GM12874 (cell line): ENCODE data around the gene SMCO4.

Experiments
- TF ChIP-seq, protein P1 (sequence below): IDR thresholded peaks from 2 replicates; pipeline ENCODE4 v1.5.1; 2011; ENCODE audit warnings: low read depth, mild to moderate bottlenecking, control low read depth, low read length, moderate library complexity; ENCODE audit not compliant: insufficient read depth

The SMCO4 gene

DNA sequence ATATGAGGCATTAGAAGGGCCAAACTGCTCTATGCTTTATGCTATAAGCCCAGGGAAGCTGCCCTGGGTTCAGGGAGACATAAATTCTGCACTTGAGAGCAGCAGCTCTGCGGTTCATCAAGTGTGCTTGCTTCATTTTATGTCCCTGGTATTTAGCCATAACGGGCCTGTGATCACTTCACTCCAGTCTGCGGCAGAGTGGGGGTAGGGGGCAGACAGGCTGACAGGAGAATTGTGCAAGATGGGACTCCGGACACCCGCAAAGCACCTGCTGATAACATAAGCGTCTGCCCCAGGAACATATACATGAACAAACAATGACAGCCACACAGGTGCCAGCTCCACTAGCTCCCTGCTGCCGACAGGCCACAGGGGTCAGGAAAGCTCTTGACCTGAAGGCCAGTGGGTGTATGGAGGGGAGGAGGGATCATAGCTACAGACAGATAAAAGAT is 56.1 kb downstream of the SMCO4 start:
- TF ChIP-seq, protein P1, sequence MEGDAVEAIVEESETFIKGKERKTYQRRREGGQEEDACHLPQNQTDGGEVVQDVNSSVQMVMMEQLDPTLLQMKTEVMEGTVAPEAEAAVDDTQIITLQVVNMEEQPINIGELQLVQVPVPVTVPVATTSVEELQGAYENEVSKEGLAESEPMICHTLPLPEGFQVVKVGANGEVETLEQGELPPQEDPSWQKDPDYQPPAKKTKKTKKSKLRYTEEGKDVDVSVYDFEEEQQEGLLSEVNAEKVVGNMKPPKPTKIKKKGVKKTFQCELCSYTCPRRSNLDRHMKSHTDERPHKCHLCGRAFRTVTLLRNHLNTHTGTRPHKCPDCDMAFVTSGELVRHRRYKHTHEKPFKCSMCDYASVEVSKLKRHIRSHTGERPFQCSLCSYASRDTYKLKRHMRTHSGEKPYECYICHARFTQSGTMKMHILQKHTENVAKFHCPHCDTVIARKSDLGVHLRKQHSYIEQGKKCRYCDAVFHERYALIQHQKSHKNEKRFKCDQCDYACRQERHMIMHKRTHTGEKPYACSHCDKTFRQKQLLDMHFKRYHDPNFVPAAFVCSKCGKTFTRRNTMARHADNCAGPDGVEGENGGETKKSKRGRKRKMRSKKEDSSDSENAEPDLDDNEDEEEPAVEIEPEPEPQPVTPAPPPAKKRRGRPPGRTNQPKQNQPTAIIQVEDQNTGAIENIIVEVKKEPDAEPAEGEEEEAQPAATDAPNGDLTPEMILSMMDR: no peak

DNA sequence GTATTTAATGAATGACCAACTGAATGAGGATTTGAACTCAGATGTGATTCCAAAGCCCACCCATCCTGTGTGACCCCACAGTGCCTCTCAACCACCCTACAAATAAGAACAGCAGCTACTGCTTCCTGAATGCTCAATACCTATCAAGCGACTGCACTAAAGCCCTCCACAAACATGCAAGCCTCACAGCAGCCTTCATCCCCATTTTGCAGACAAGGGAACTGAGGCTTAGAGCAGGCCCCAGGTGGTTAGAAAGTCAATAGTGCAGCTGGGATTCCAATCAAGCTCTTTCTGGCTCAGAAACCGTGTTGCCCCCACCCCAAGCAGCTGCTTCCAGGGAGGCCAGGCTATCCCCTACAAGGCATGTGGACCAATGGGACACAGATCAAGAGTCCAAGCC is 57.2 kb downstream of the SMCO4 start:
- TF ChIP-seq, protein P1: no peak

DNA sequence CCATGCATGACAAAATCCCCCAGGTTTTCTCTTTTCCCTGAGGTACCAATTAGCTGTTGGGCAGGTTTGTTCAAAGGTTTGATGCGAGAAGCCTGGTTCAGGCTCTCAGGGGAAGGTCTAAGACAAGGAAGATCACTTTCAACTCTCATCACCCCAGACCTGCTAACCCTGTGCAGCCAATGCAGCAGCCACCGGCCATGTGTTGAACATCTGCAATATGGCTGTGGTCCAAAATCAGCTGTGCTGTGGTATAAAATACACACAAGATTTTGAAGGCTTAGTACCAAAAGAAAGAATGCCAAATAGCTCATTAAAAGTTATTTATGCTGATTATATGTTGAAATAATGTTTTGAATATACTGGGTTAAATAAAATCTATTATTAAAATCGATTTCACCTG is 58.5 kb downstream of the SMCO4 start:
- TF ChIP-seq, protein P1: no peak

DNA sequence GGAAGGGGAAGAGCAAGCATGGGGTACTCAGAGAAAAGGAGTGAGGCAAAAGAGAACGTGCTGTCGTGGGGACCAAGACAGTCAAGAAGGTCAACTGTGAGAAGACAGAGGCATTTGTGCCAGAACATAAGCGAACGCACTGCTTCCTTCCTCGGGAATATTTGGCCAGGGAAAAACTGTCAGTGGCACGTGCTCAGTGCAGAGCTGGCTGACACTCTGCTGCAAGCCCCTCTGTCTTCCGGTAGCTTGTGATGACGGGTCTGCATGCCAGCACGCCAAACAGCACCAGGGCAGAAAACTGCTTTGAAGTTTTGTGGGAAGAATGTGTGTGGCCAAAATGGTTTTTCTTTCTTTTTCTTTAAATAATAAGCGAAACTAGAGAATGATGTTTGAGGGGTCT is 60.6 kb downstream of the SMCO4 start:
- TF ChIP-seq, protein P1: no peak

DNA sequence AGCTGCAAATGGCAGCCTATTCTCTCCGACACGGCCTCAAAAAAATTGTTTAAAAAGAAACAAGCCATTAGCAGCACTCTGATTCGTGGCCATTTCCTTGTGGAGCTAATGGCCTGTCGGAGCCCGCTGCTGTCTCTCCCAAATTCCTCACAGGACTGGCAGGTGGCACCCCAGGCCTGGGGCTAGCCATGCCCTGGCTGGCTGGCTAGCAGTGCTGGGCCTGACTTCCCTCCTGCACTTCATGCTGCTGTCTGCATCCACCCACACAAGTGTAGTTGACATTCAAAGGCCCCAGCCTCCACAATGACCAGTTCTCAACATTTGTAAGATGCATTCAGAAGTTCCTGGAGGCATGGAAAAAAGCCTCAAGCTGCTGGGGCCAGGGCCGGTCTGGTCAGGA is 61.5 kb downstream of the SMCO4 start:
- TF ChIP-seq, protein P1: no peak

DNA sequence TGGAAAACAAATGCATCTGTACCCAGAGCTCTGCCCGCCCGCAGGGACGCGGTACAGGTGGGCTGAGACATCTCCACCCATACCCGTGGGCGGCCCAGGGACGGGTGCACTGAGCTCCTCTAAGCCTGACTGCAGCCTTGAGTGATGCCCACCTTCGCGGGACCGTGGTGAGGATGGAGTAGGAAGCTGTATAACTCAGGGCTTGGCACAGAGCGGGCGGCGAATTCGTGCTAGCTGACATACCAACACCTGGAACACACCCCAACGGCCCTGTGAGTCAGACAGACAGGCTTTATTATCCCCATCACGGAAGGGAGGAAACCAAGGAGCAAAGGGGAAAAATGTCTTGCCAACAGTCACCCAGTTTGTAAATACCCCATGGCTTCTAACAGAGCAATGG is 61.9 kb downstream of the SMCO4 start:
- TF ChIP-seq, protein P1: no peak

DNA sequence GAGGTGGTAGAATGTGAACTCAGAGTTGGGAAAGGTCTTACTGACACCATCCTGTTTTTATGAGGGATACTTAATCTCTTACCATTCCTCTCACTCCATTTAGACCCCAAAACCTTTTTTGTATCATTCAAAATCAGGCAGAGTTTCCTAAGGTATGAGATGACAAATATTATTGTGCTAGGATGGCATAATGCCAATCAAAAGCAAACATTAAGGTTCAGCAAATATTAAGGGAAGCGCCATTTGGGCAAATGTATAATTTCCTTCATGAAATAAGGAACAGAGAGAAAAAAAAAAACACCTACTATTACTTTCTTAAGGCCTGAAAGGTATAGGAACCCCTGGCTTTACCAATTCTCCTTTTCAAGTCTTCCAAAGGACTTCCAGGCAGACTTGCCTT is 62.4 kb downstream of the SMCO4 start:
- TF ChIP-seq, protein P1: no peak

DNA sequence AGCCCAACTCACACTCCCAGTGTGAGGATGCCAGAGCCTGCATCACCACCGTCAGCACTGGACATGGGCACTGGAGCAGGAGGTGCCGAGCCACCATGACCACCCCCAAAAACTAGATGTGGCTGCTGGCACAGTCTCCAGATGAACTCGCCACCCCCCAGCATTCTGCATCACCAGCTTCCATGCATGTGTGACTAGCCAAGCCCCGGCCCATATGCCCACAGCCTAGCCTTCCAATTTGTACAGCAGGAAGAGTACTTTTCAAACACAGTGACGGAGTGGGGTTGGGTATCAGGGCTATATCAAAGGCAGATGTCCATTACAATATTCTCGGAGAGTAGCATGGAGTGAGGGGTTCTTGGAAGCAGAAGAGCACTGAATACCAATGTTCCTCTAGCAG is 62.9 kb downstream of the SMCO4 start:
- TF ChIP-seq, protein P1: no peak
